Measurements from ENCODE around the gene CAB39. TPM values are rescaled to one million over a fixed set of nuclear protein-coding genes. Genes with fewer than 3 reads are reported as not detected.

The CAB39 gene
- total and polyA plus RNA-seq, 2 of the 8 experiments (the other 6 are each of a cell fraction or from before 2014, with no cell fraction given), result 16.4 to 50.5 TPM

DNA sequence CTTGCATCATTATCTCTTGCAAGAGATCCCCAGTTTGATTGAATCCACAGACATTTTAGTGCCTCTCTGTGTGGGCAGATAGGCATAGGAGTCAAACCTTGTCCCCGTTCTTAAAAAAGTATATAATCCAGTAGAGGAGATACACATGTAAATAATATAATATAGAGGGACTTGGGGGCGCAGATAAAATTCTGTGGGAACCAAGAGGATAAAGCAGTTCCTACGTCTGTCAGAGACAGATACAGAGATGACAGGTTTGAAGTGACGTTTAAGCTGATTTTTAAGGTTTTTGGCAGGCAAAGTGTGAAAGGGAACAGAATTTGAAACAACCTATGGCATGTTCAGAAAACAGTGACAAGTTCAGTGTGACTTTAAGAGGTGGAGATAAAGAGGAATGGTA, 63.1 kb downstream of the CAB39 start (continued):
- no peak for TF ChIP-seq SAP30 (IDR thresholded peaks at IDR 0.05; ENCODE audit: insufficient read depth, insufficient replicate concordance, low read length)

Measured in H1 (cell line).